GM12865 (cell line): ENCODE data around the gene RALB.

Source experiments
- DNase-seq: peaks from one replicate; pipeline ENCODE4 v3.0.0; 2010; ENCODE audit warnings: low read depth
- H3K4me3 ChIP-seq: 2 replicates; pipeline ENCODE4 v1.5.1; 2011; ENCODE audit warnings: mild to moderate bottlenecking, low read depth, low read length, control low read depth
- CTCF ChIP-seq: IDR thresholded peaks from 2 replicates; pipeline ENCODE4 v1.5.1; 2011; ENCODE audit warnings: low read length, control low read depth, low read depth, inconsistent platforms; ENCODE audit not compliant: insufficient read depth; ENCODE audit errors: missing control alignments

Gene RALB

GRCh38 chr2:120341977-120342376 is 89.3 kb downstream of the RALB start:
- no peak for TF ChIP-seq CTCF
- DNase-seq: no peak
- H3K4me3 ChIP-seq: no peak overlapping the region

GRCh38 chr2:120342446-120342845 is 89.8 kb downstream of the RALB start:
- no peak for TF ChIP-seq CTCF
- no peak for DNase-seq
- no peak overlapping the region for H3K4me3 ChIP-seq

GRCh38 chr2:120343100-120343432 is 90.4 kb downstream of the RALB start:
- no peak for DNase-seq
- H3K4me3 ChIP-seq: no peak overlapping the region
- TF ChIP-seq CTCF: no peak

GRCh38 chr2:120343433-120344105 is 90.9 kb downstream of the RALB start:
- TF ChIP-seq CTCF: peak; percentile 64
- H3K4me3 ChIP-seq: no peak overlapping the region

More at GRCh38 chr2:120343433-120344105, 90.9 kb downstream of the RALB start:
- peak; percentile 69 for DNase-seq
